Measurements from ENCODE around the gene SLC34A1. TPM values are rescaled to one million over a fixed set of nuclear protein-coding genes. Genes with fewer than 3 reads are reported as not detected.

Gene SLC34A1
- total and polyA plus RNA-seq, 2 of the 13 experiments (the other 11 are each of a cell fraction or from before 2014, with no cell fraction given) = 0.03 to 0.20 TPM

DNA sequence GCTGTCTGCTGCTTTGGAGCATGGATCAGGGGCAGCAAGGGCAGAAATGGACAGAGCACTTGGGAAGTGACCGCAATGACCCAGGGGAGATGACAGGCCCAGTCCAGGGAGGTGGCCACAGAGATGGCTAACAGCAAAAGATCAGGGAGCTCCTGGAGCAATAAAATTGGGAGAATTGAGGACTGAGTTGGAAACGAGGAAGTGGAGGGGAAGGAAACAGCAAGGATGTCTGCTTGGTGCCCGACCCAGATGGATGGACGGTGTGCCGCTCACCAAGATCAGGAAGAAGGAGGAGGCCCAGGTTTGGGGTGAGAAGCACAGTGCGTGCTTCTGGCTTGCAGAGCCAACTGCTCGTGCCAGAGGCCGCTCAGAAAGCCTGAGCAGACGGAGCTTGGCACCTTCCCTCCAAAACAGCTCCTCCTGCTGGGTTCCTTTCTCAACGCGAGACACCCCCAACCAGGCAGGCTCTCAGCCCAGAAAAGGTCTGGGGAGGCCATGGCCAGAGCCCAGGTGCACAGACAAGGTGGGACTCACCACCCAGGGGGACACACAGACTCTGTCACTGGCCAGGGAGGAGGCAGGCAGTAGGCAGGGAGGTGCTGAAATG, 1.7 kb upstream of the SLC34A1 start (continued):
- TF ChIP-seq, protein P1, sequence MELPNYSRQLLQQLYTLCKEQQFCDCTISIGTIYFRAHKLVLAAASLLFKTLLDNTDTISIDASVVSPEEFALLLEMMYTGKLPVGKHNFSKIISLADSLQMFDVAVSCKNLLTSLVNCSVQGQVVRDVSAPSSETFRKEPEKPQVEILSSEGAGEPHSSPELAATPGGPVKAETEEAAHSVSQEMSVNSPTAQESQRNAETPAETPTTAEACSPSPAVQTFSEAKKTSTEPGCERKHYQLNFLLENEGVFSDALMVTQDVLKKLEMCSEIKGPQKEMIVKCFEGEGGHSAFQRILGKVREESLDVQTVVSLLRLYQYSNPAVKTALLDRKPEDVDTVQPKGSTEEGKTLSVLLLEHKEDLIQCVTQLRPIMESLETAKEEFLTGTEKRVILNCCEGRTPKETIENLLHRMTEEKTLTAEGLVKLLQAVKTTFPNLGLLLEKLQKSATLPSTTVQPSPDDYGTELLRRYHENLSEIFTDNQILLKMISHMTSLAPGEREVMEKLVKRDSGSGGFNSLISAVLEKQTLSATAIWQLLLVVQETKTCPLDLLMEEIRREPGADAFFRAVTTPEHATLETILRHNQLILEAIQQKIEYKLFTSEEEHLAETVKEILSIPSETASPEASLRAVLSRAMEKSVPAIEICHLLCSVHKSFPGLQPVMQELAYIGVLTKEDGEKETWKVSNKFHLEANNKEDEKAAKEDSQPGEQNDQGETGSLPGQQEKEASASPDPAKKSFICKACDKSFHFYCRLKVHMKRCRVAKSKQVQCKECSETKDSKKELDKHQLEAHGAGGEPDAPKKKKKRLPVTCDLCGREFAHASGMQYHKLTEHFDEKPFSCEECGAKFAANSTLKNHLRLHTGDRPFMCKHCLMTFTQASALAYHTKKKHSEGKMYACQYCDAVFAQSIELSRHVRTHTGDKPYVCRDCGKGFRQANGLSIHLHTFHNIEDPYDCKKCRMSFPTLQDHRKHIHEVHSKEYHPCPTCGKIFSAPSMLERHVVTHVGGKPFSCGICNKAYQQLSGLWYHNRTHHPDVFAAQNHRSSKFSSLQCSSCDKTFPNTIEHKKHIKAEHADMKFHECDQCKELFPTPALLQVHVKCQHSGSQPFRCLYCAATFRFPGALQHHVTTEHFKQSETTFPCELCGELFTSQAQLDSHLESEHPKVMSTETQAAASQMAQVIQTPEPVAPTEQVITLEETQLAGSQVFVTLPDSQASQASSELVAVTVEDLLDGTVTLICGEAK (IDR thresholded peaks at IDR 0.05) = no peak
- TF ChIP-seq, protein P1 (CRISPR knock-in tag; IDR thresholded peaks at IDR 0.05) = no peak
- TF ChIP-seq ONECUT2 (CRISPR knock-in tag; IDR thresholded peaks at IDR 0.05) (no peak), POLR2G (IDR thresholded peaks at IDR 0.05; ENCODE audit: low read depth, low read length) (no peak), LCORL (IDR thresholded peaks at IDR 0.05) (no peak), LCORL (CRISPR knock-in tag; IDR thresholded peaks at IDR 0.05) (peak; percentile 22; the same call in 1 of the 2 replicates), SMARCC2 (IDR thresholded peaks at IDR 0.05) (no peak), ZNF317 (CRISPR knock-in tag; IDR thresholded peaks at IDR 0.05) (no peak), HNRNPH1 (optimal IDR thresholded peaks at IDR 0.05; ENCODE audit: low read depth, low read length) (no peak), HIVEP1 (CRISPR knock-in tag; IDR thresholded peaks at IDR 0.05) (no peak), RXRA (CRISPR knock-in tag; IDR thresholded peaks at IDR 0.05) (peak; percentile 25; the same call in 1 of the 2 replicates), SOX5 (CRISPR knock-in tag; IDR thresholded peaks at IDR 0.05; ENCODE audit: borderline replicate concordance) (no peak), SIN3A (IDR thresholded peaks at IDR 0.05; ENCODE audit: borderline replicate concordance, low read depth, low read length) (no peak), ZNF740 (CRISPR knock-in tag; IDR thresholded peaks at IDR 0.05) (peak; percentile 82; the same call in 1 of the 2 replicates), TOPORS (CRISPR knock-in tag; IDR thresholded peaks at IDR 0.05) (no peak)
- TF ChIP-seq, protein P2, sequence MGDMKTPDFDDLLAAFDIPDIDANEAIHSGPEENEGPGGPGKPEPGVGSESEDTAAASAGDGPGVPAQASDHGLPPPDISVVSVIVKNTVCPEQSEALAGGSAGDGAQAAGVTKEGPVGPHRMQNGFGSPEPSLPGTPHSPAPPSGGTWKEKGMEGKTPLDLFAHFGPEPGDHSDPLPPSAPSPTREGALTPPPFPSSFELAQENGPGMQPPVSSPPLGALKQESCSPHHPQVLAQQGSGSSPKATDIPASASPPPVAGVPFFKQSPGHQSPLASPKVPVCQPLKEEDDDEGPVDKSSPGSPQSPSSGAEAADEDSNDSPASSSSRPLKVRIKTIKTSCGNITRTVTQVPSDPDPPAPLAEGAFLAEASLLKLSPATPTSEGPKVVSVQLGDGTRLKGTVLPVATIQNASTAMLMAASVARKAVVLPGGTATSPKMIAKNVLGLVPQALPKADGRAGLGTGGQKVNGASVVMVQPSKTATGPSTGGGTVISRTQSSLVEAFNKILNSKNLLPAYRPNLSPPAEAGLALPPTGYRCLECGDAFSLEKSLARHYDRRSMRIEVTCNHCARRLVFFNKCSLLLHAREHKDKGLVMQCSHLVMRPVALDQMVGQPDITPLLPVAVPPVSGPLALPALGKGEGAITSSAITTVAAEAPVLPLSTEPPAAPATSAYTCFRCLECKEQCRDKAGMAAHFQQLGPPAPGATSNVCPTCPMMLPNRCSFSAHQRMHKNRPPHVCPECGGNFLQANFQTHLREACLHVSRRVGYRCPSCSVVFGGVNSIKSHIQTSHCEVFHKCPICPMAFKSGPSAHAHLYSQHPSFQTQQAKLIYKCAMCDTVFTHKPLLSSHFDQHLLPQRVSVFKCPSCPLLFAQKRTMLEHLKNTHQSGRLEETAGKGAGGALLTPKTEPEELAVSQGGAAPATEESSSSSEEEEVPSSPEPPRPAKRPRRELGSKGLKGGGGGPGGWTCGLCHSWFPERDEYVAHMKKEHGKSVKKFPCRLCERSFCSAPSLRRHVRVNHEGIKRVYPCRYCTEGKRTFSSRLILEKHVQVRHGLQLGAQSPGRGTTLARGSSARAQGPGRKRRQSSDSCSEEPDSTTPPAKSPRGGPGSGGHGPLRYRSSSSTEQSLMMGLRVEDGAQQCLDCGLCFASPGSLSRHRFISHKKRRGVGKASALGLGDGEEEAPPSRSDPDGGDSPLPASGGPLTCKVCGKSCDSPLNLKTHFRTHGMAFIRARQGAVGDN (CRISPR knock-in tag; IDR thresholded peaks at IDR 0.05) = peak; percentile 88
- TF ChIP-seq, protein P3, sequence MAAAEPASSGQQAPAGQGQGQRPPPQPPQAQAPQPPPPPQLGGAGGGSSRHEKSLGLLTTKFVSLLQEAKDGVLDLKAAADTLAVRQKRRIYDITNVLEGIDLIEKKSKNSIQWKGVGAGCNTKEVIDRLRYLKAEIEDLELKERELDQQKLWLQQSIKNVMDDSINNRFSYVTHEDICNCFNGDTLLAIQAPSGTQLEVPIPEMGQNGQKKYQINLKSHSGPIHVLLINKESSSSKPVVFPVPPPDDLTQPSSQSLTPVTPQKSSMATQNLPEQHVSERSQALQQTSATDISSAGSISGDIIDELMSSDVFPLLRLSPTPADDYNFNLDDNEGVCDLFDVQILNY (CRISPR knock-in tag; conservative IDR thresholded peaks at IDR 0.05) = no peak
